ENCODE data around the gene LPAR6.

- TF ChIP-seq CTCF (IDR thresholded peaks at IDR 0.05) (no peak), POLR2A (IDR thresholded peaks at IDR 0.05) (no peak)
Observed at GRCh38 chr13:48431987-48432615, 19.2 kb upstream of the LPAR6 start.

Data from adrenal gland (tissue), 5 donors.